Kidney epithelial cell (primary cell): ENCODE measurements around the gene ALDH1A2. TPM values are rescaled to one million over a fixed set of nuclear protein-coding genes. Genes with fewer than 3 reads are reported as not detected.

ENCODE experiments used
- DNase-seq: peaks from one replicate; pipeline ENCODE4 v3.0.0-alpha.2; 2010; ENCODE audit warnings: low read depth
- H3K27me3 ChIP-seq: 2 replicates; pipeline ENCODE4 v1.6.0; 2011; ENCODE audit warnings: low read length; ENCODE audit not compliant: control insufficient read depth, insufficient read depth
- H3K36me3 ChIP-seq: 2 replicates; pipeline ENCODE4 v1.5.1; 2011; ENCODE audit warnings: low read length; ENCODE audit not compliant: control insufficient read depth, insufficient read depth
- H3K4me3 ChIP-seq: 2 replicates; pipeline ENCODE4 v1.5.1; 2011; ENCODE audit warnings: low read depth, mild to moderate bottlenecking, control low read depth, low read length
- CTCF ChIP-seq: IDR thresholded peaks from 2 replicates; pipeline ENCODE4 v1.5.1; 2011; ENCODE audit warnings: mild to moderate bottlenecking, moderate library complexity, low read length, control low read depth, inconsistent platforms; ENCODE audit not compliant: insufficient read depth, poor library complexity, severe bottlenecking
- total RNA-seq: library from RNA; depleted of rRNA; stranded (reverse); fragments of >200 nt; gene quantifications from 2 replicates; pipeline ENCODE4 v1.2.3, GENCODE V29; 2015

ALDH1A2 gene
- total RNA-seq, 1 donor from 2014 or later = 23.8 TPM

- Histone ChIP-seq H3K27me3 (peaks cover 7% of the 10 kb centered on the region), H3K36me3 (no peaks in the 10 kb centered on the region), H3K4me3 (no peak overlapping the region)
- no peak for DNase-seq
- TF ChIP-seq CTCF = no peak
Observed at GRCh38 chr15:58060575-58060974, 4.9 kb downstream of the ALDH1A2 start.

- no peaks in the 10 kb centered on the region for H3K27me3 ChIP-seq
Observed at GRCh38 chr15:58058729-58059128, 6.8 kb downstream of the ALDH1A2 start.

GRCh38 chr15:58058073-58058472, 7.4 kb downstream of the ALDH1A2 start:
- no peak for DNase-seq
- H3K4me3 ChIP-seq = no peak overlapping the region
- no peaks in the 10 kb centered on the region for H3K27me3 ChIP-seq
- H3K36me3 ChIP-seq = no peaks in the 10 kb centered on the region
- no peak for TF ChIP-seq CTCF

More at GRCh38 chr15:58058729-58059128, 6.8 kb downstream of the ALDH1A2 start:
- no peak for TF ChIP-seq CTCF
- DNase-seq = no peak
- no peaks in the 10 kb centered on the region for H3K36me3 ChIP-seq
- H3K4me3 ChIP-seq = no peak overlapping the region

- no peaks in the 10 kb centered on the region for H3K27me3 ChIP-seq
- no peak for TF ChIP-seq CTCF
- no peak for DNase-seq
- H3K36me3 ChIP-seq = no peaks in the 10 kb centered on the region
- no peak overlapping the region for H3K4me3 ChIP-seq
Observed at GRCh38 chr15:58057559-58057958, 8.0 kb downstream of the ALDH1A2 start.

GRCh38 chr15:58056015-58056414, 9.5 kb downstream of the ALDH1A2 start:
- H3K27me3 ChIP-seq = no peaks in the 10 kb centered on the region
- DNase-seq = no peak
- peak; percentile 28 for TF ChIP-seq CTCF
- H3K4me3 ChIP-seq = no peak overlapping the region
- no peaks in the 10 kb centered on the region for H3K36me3 ChIP-seq
